ENCODE measurements around the gene MAFB.

Gene MAFB

GRCh38 chr20:40680161-40680959 lies 8.7 kb downstream of the MAFB start:
- no peak for DNase-seq

- peak; percentile 19 for DNase-seq
These were observed 9.9 kb downstream of the MAFB start for GRCh38 chr20:40679184-40679583.

- DNase-seq, result peak; percentile 44
These were observed 10.7 kb downstream of the MAFB start for GRCh38 chr20:40678286-40678875.

- no peak for DNase-seq
These were observed 11.6 kb downstream of the MAFB start for GRCh38 chr20:40677343-40677924.

GRCh38 chr20:40676491-40677269 lies 12.4 kb downstream of the MAFB start:
- no peak for DNase-seq

- no peak for DNase-seq
These were observed 13.3 kb downstream of the MAFB start for GRCh38 chr20:40675599-40676221.

GRCh38 chr20:40673442-40673841 lies 15.6 kb downstream of the MAFB start:
- DNase-seq, result no peak

- DNase-seq, result no peak
These were observed 16.9 kb downstream of the MAFB start for GRCh38 chr20:40672095-40672494.

GRCh38 chr20:40670253-40670652 lies 18.8 kb downstream of the MAFB start:
- no peak for DNase-seq

- no peak for DNase-seq
These were observed 19.3 kb downstream of the MAFB start for GRCh38 chr20:40669692-40670091.

- DNase-seq, result no peak
These were observed 20.4 kb downstream of the MAFB start for GRCh38 chr20:40668449-40669228.

GRCh38 chr20:40667503-40667902 lies 21.5 kb downstream of the MAFB start:
- DNase-seq, result no peak

GRCh38 chr20:40666336-40666735 lies 22.7 kb downstream of the MAFB start:
- no peak for DNase-seq

- DNase-seq, result no peak
These were observed 24.1 kb downstream of the MAFB start for GRCh38 chr20:40664891-40665290.

- no peak for DNase-seq
These were observed 24.8 kb downstream of the MAFB start for GRCh38 chr20:40663991-40664880.

- no peak for DNase-seq
These were observed 25.7 kb downstream of the MAFB start for GRCh38 chr20:40663304-40663790.

GRCh38 chr20:40659567-40659966 lies 29.5 kb downstream of the MAFB start:
- DNase-seq, result no peak

GRCh38 chr20:40658509-40658908 lies 30.5 kb downstream of the MAFB start:
- DNase-seq, result no peak

GRCh38 chr20:40657526-40657925 lies 31.5 kb downstream of the MAFB start:
- DNase-seq, result no peak

- no peak for DNase-seq
These were observed 33.6 kb downstream of the MAFB start for GRCh38 chr20:40655451-40655850.

GRCh38 chr20:40654876-40655275 lies 34.2 kb downstream of the MAFB start:
- no peak for DNase-seq

Data from NCI-H187 treated with DMSO at 0.1 percent for 48 hours (cell line).